Keratinocyte (primary cell): ENCODE data around the gene MFSD12. TPM values are rescaled to one million over a fixed set of nuclear protein-coding genes. Genes with fewer than 3 reads are reported as not detected.

ENCODE experiments used
- DNase-seq: peaks from one replicate; pipeline ENCODE4 v3.0.0-alpha.2; 2011; ENCODE audit warnings: low read depth, missing footprints, low spot score
- FAIRE-seq: peaks from 2 replicates; lab custom pipeline; 2011; peaks lifted over from hg19 to GRCh38; lab: Jason Lieb, UNC
- H2AFZ ChIP-seq: 2 replicates; pipeline ENCODE4 v1.6.0; 2012; ENCODE audit warnings: low read length, control low read depth, inconsistent platforms; ENCODE audit not compliant: control insufficient read depth
- H3K27ac ChIP-seq: 2 replicates; pipeline ENCODE4 v1.5.1; 2011; ENCODE audit warnings: low read length; ENCODE audit not compliant: control insufficient read depth, insufficient read depth
- H3K27me3 ChIP-seq: 3 replicates; pipeline ENCODE4 v1.6.0; 2011; ENCODE audit warnings: low read length; ENCODE audit not compliant: control insufficient read depth, insufficient read depth; ENCODE audit errors: extremely low read depth
- H3K36me3 ChIP-seq, 2 experiments: 2 replicates in 1 of 2; 3 replicates in 1 of 2; pipeline ENCODE4 v1.5.1; 2011; ENCODE audit warnings: low read length in 2 of 2, mild to moderate bottlenecking in 1 of 2; ENCODE audit not compliant: control insufficient read depth in 2 of 2, insufficient read depth in 2 of 2; ENCODE audit errors: extremely low read depth in 1 of 2
- H3K4me1 ChIP-seq: 3 replicates; pipeline ENCODE4 v1.5.1; 2011; ENCODE audit warnings: low read length; ENCODE audit not compliant: control insufficient read depth, insufficient read depth; ENCODE audit errors: extremely low read depth
- H3K4me2 ChIP-seq: 3 replicates; pipeline ENCODE4 v1.6.0; 2011; ENCODE audit warnings: low read depth, low read length; ENCODE audit not compliant: control insufficient read depth, insufficient read depth; ENCODE audit errors: extremely low read depth
- H3K4me3 ChIP-seq, 3 experiments: fragments of 200-600 bp in 1 of 3; sonication (generic) in 1 of 3; 2 replicates in 2 of 3; 3 replicates in 1 of 3; pipeline ENCODE4 v1.5.1; 2011 to 2016; ENCODE audit warnings: low read length in 3 of 3, mild to moderate bottlenecking in 3 of 3, control low read depth in 2 of 3, inconsistent platforms in 1 of 3, low read depth in 1 of 3, mixed read lengths in 1 of 3, mixed run types in 1 of 3, moderate library complexity in 1 of 3; ENCODE audit not compliant: control insufficient read depth in 2 of 3, insufficient read depth in 2 of 3; ENCODE audit errors: extremely low read depth in 1 of 3
- H3K79me2 ChIP-seq: 2 replicates; pipeline ENCODE4 v1.6.0; 2012; ENCODE audit warnings: low read length; ENCODE audit not compliant: control insufficient read depth, insufficient read depth
- H3K9ac ChIP-seq: 3 replicates; pipeline ENCODE4 v1.6.0; 2011; ENCODE audit warnings: low read length; ENCODE audit not compliant: control insufficient read depth, insufficient read depth; ENCODE audit errors: extremely low read depth
- H3K9me1 ChIP-seq: 3 replicates; pipeline ENCODE4 v1.6.0; 2011; ENCODE audit warnings: low read length; ENCODE audit not compliant: control insufficient read depth, insufficient read depth; ENCODE audit errors: extremely low read depth
- H3K9me3 ChIP-seq: 2 replicates; pipeline ENCODE4 v1.5.1; 2012; ENCODE audit warnings: low read depth, low read length; ENCODE audit not compliant: control insufficient read depth
- H4K20me1 ChIP-seq: 3 replicates; pipeline ENCODE4 v1.6.0; 2011; ENCODE audit warnings: low read length; ENCODE audit not compliant: control insufficient read depth, insufficient read depth; ENCODE audit errors: extremely low read depth
- CTCF ChIP-seq, 3 experiments: IDR thresholded peaks in 1 of 3; conservative IDR thresholded peaks in 1 of 3; optimal IDR thresholded peaks in 1 of 3; 2 replicates in 2 of 3; 3 replicates in 1 of 3; pipeline versions ENCODE3 to v1.5.1; 2011; ENCODE audit warnings: low read length in 3 of 3, mild to moderate bottlenecking in 3 of 3, moderate library complexity in 2 of 3, control low read depth in 1 of 3, inconsistent platforms in 1 of 3; ENCODE audit not compliant: insufficient read depth in 2 of 3; ENCODE audit errors: extremely low read depth in 1 of 3
- EZH2 ChIP-seq: IDR thresholded peaks from one replicate; pipeline ENCODE4 v1.6.1; 2012; ENCODE audit warnings: inconsistent platforms, mild to moderate bottlenecking, low read length, moderate library complexity
- dilution Hi-C: fragments of 300-500 bp; cut with MboI; formaldehyde crosslinking; loops from one replicate; pipeline ENCODE4 v1.7.0; 2020; ENCODE audit warnings: low sequenced_read_pairs; ENCODE audit not compliant: extremely low pct_ligation_motif_present
- polyA plus RNA-seq, 5 experiments: library from polyadenylated mRNA; depleted of rRNA in 3 of 5; stranded (reverse) in 3 of 5; stranded (forward) in 1 of 5; unstranded in 1 of 5; fragments of >200 nt; gene quantifications; 1 replicate in 1 of 5; 2 replicates in 3 of 5; 3 replicates in 1 of 5; pipeline versions ENCODE4 v1.2.1 to v1.2.3, GENCODE V29; 2011 to 2012; ENCODE audit warnings: missing spikeins in 2 of 5, low read depth in 1 of 5, low replicate concordance in 1 of 5

The MFSD12 gene
- polyA plus RNA-seq, 1 donor (not counting 4 experiments of a cell fraction or from before 2014, with no cell fraction given): 30.0 TPM

- FAIRE-seq: no peak
- DNase-seq: no peak
- Histone ChIP-seq H3K9ac (no peak overlapping the region), H3K4me1 (no peaks in the 10 kb centered on the region), H3K27ac (no peak overlapping the region), H4K20me1 (no peaks in the 10 kb centered on the region), H3K4me3 (peak overlapping the region in 2 of 3 experiments; percentile 11 to 14), H3K27me3 (peaks cover 16% of the 10 kb centered on the region), H2AFZ (no peak overlapping the region), H3K79me2 (no peaks in the 10 kb centered on the region), H3K9me1 (no peaks in the 10 kb centered on the region), H3K9me3 (no peaks in the 10 kb centered on the region), H3K4me2 (peak overlapping the region; percentile 32), H3K36me3 (peaks cover 0 to 2% of the 10 kb centered on the region in 2 experiments)
- dilution Hi-C loops: no loop called here
- TF ChIP-seq EZH2: no peak
- TF ChIP-seq CTCF (optimal IDR thresholded peaks at IDR 0.05 in 1 of 3, IDR thresholded peaks at IDR 0.05 in 1 of 3, conservative IDR thresholded peaks at IDR 0.05 in 1 of 3; ENCODE audit: extremely low read depth in 1 of 3, insufficient read depth in 2 of 3, low read length in 3 of 3): no peak
These were observed 48.8 kb upstream of the MFSD12 start for GRCh38 chr19:3606174-3606689.

- Histone ChIP-seq H3K27me3 (peaks cover 16% of the 10 kb centered on the region), H3K9ac (no peak overlapping the region), H3K79me2 (no peaks in the 10 kb centered on the region), H3K9me3 (no peaks in the 10 kb centered on the region), H4K20me1 (no peaks in the 10 kb centered on the region), H2AFZ (no peak overlapping the region), H3K36me3 (no peaks in the 10 kb centered on the region), H3K27ac (no peak overlapping the region), H3K9me1 (no peaks in the 10 kb centered on the region), H3K4me3 (no peak overlapping the region), H3K4me1 (no peaks in the 10 kb centered on the region), H3K4me2 (peak overlapping the region; percentile 22)
- DNase-seq (no peak), FAIRE-seq (no peak)
- dilution Hi-C loops: no loop called here
- TF ChIP-seq CTCF (optimal IDR thresholded peaks at IDR 0.05 in 1 of 3, IDR thresholded peaks at IDR 0.05 in 1 of 3, conservative IDR thresholded peaks at IDR 0.05 in 1 of 3; ENCODE audit: extremely low read depth in 1 of 3, insufficient read depth in 2 of 3, low read length in 3 of 3) (no peak), EZH2 (peak; percentile 48)
These were observed 48.4 kb upstream of the MFSD12 start for GRCh38 chr19:3605770-3606169.
